Peyer's patch (tissue), 4 donors: ENCODE measurements around the gene GRIFIN. TPM values are rescaled to one million over a fixed set of nuclear protein-coding genes. Genes with fewer than 3 reads are reported as not detected.
"Not testable (repeated sequence)": the region's sequence is repeated elsewhere in the genome, so short reads cannot be mapped to it uniquely, and the experiment has no call there.

Experiments used
- DNase-seq, 3 donors: peaks; one replicate each; pipeline ENCODE4 v3.0.0-alpha.2; 2017 to 2019
- H3K27ac ChIP-seq, 4 donors: fragments of 200-600 bp; sonication (generic); one replicate each; pipeline ENCODE4 v1.5.1; 2016 to 2019
- H3K27me3 ChIP-seq, 2 donors: fragments of 200-600 bp; sonication (generic); one replicate each; pipeline ENCODE4 v1.5.1; 2019
- H3K36me3 ChIP-seq, 3 donors: fragments of 200-600 bp; sonication (generic); one replicate each; pipeline ENCODE4 v1.5.1; 2016 to 2019
- H3K4me1 ChIP-seq, 4 donors: fragments of 200-600 bp; sonication (generic); one replicate each; pipeline ENCODE4 v1.5.1; 2016 to 2019
- H3K4me3 ChIP-seq, 4 donors: fragments of 200-600 bp; sonication (generic); 1 replicate in 3 of 4; 2 replicates in 1 of 4; pipeline ENCODE4 v1.5.1; 2016 to 2019; ENCODE audit warnings: mild to moderate bottlenecking in 1 of 4
- H3K9me3 ChIP-seq, 4 donors: fragments of 200-600 bp; sonication (generic); one replicate each; pipeline ENCODE4 v1.5.1; 2016 to 2019; ENCODE audit warnings: mild to moderate bottlenecking in 1 of 4
- CTCF ChIP-seq, 6 experiments: fragments of 450-650 bp in 4 of 6; fragments of 200-600 bp in 2 of 6; sonication (generic) in 1 of 6; IDR thresholded peaks; one replicate each; pipeline ENCODE4 v1.5.1; 2017 to 2019; ENCODE audit warnings: antibody characterized with exemption in 6 of 6, mild to moderate bottlenecking in 3 of 6, moderate library complexity in 1 of 6
- POLR2A ChIP-seq, 2 donors: fragments of 450-650 bp; IDR thresholded peaks; one replicate each; pipeline ENCODE4 v1.5.1; 2017; ENCODE audit warnings: antibody characterized with exemption in 2 of 2, mild to moderate bottlenecking in 2 of 2, moderate library complexity in 2 of 2
- total RNA-seq, 4 donors: library from RNA; depleted of rRNA; stranded (reverse); fragments of >200 nt; gene quantifications; one replicate each; pipeline ENCODE4 v1.1.0, GENCODE V29; 2016

The GRIFIN gene
- total RNA-seq, 4 donors from 2014 or later, result not detected

GRCh38 chr7:2462731-2463130 lies 13.5 kb downstream of the GRIFIN start:
- DNase-seq, result no peak
- TF ChIP-seq POLR2A (IDR thresholded peaks at IDR 0.05), result no peak
- TF ChIP-seq CTCF (IDR thresholded peaks at IDR 0.05), result no peak
- Histone ChIP-seq H3K27me3 (no peaks in the 10 kb centered on the region), H3K4me3 (no peak overlapping the region), H3K4me1 (no peaks in the 10 kb centered on the region), H3K27ac (no peak overlapping the region), H3K9me3 (no peaks in the 10 kb centered on the region), H3K36me3 (no peaks in the 10 kb centered on the region)

- Histone ChIP-seq H3K9me3 (no peaks in the 10 kb centered on the region), H3K36me3 (no peaks in the 10 kb centered on the region), H3K27me3 (no peaks in the 10 kb centered on the region), H3K4me3 (no peak overlapping the region), H3K4me1 (no peaks in the 10 kb centered on the region), H3K27ac (no peak overlapping the region)
- DNase-seq, result no peak
- TF ChIP-seq CTCF (IDR thresholded peaks at IDR 0.05) (no peak), POLR2A (IDR thresholded peaks at IDR 0.05) (no peak)
These were observed 14.8 kb downstream of the GRIFIN start for GRCh38 chr7:2461268-2462026.

- Histone ChIP-seq H3K36me3 (no peaks in the 10 kb centered on the region), H3K4me1 (no peaks in the 10 kb centered on the region), H3K4me3 (no peak overlapping the region), H3K9me3 (no peaks in the 10 kb centered on the region), H3K27ac (no peak overlapping the region), H3K27me3 (no peaks in the 10 kb centered on the region)
- no peak for DNase-seq
- no peak for TF ChIP-seq CTCF (IDR thresholded peaks at IDR 0.05)
- no peak for TF ChIP-seq POLR2A (IDR thresholded peaks at IDR 0.05)
These were observed 15.6 kb downstream of the GRIFIN start for GRCh38 chr7:2460641-2461040.

DNA sequence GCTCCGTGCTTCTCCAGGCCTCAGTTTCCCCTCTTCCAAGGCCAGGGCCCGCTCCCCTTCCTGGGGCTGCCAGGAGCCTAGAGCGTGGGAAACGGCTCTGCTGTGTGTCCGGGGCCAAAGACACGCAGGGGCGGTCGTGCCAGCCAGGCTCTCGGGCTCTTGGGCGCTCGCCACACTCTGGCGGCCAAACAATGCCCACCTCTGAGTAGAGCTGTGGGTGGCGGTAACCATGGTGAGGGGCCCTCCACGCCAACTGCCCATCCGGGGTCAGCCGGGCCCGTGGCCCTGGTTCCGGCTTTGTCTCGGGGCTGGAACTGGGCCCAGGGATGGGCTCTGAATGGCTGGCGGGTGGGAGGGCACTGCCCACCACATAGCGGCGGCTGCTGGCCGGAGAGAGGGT lies 16.0 kb downstream of the GRIFIN start:
- Histone ChIP-seq H3K9me3 (no peaks in the 10 kb centered on the region), H3K27ac (no peak overlapping the region), H3K4me3 (no peak overlapping the region), H3K4me1 (no peaks in the 10 kb centered on the region), H3K36me3 (no peaks in the 10 kb centered on the region), H3K27me3 (no peaks in the 10 kb centered on the region)
- TF ChIP-seq CTCF (IDR thresholded peaks at IDR 0.05), result no peak
- no peak for TF ChIP-seq POLR2A (IDR thresholded peaks at IDR 0.05)
- no peak for DNase-seq

GRCh38 chr7:2459674-2460073 lies 16.5 kb downstream of the GRIFIN start:
- H3K27me3 ChIP-seq, result no peaks in the 10 kb centered on the region
- no peak overlapping the region for H3K27ac ChIP-seq
- H3K4me3 ChIP-seq, result no peak overlapping the region
- H3K4me1 ChIP-seq, result no peaks in the 10 kb centered on the region
- DNase-seq, result no peak
- no peaks in the 10 kb centered on the region for H3K9me3 ChIP-seq
- TF ChIP-seq CTCF (IDR thresholded peaks at IDR 0.05) (no peak), POLR2A (IDR thresholded peaks at IDR 0.05) (no peak)
- no peaks in the 10 kb centered on the region for H3K36me3 ChIP-seq

DNA sequence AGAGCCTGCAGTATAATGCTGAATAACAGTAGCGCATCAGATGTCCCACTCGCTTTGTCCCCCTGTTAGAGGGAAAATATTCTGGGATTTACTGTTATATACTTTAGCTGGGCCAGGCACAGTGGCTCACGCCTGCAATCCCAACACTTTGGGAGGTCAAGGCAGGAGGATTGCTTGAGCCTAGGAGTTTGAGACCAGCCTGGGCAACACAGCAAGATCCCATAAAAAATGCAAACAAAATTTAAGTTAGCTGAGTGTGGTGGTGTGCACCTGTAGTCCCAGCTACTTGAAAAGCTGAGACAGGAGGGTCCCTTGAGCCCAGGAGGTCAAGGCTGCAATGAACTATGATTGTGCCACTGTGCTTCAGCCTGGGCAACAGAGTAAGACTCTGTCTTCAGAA lies 22.3 kb downstream of the GRIFIN start:
- not testable (repeated sequence) for H3K27ac ChIP-seq, H3K36me3 ChIP-seq, H3K27me3 ChIP-seq, H3K9me3 ChIP-seq, H3K4me3 ChIP-seq, DNase-seq
- H3K4me1 ChIP-seq, result peaks cover 0 to 14% (median 9%) of the 10 kb centered on the region in 4 donors
